Measurements from ENCODE around the gene TMEM267.
"Not testable (repeated sequence)": the region's sequence is repeated elsewhere in the genome, so short reads cannot be mapped to it uniquely, and the experiment has no call there.

TMEM267 gene

GRCh38 chr5:43441575-43441974 lies 42.1 kb downstream of the TMEM267 start:
- DNase-seq, result not testable (repeated sequence)

DNA sequence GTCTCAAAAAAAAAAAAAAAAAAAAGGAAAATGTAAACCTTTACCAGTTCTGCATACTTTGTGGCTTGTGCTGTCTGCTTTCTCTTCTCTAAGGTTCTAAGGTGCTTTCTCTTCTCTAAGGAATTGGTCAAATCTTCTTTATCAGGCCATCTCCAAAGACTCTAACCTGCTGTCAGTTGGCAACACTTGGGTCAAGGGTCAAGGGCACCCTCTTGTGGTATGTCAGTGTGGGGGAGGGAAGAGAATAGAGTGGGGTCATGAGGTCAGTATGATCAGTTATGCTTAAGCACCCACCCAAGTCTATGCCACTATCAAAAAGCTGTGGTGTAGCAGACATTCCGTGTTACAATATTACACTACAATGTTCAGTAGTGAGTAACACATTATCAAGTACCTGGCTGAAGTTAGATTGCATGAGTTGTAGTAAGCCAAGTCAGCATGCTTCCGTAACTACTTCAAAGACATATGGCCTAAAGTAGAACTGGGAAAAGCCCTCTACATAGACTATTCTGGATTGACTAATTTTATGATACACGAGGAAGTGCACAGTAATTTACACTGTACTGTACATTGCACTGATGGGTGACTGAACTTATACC lies 46.5 kb downstream of the TMEM267 start:
- DNase-seq, result no peak

GRCh38 chr5:43433382-43433781 lies 50.3 kb downstream of the TMEM267 start:
- DNase-seq, result no peak

- no peak for DNase-seq
Measured at GRCh38 chr5:43432486-43433375, 50.9 kb downstream of the TMEM267 start.

DNA sequence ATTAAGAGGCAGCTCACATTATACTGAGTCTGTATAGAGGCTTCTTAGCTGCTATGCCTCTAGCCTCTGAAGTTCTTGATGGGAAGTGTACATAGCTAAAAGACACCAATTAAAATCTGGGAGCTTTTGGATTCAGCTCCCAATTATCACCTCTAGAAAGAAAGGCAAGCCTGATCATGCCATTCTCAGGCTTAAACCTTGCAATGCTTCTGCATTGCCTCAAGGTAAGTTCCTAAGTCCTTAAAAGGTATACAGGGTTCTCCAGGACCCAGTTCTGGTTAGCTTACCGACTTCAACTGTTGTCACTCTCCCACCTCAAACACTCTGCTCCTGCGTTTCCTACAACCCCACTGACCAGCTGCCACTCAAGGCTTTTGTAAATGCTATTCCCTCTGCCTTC lies 54.0 kb downstream of the TMEM267 start:
- DNase-seq, result no peak

- DNase-seq, result no peak
Measured at GRCh38 chr5:43429016-43429415, 54.6 kb downstream of the TMEM267 start.

- DNase-seq, result no peak
Measured at GRCh38 chr5:43427306-43427705, 56.4 kb downstream of the TMEM267 start.

GRCh38 chr5:43425983-43426382 lies 57.7 kb downstream of the TMEM267 start:
- no peak for DNase-seq

GRCh38 chr5:43423086-43423485 lies 60.6 kb downstream of the TMEM267 start:
- not testable (repeated sequence) for DNase-seq

DNA sequence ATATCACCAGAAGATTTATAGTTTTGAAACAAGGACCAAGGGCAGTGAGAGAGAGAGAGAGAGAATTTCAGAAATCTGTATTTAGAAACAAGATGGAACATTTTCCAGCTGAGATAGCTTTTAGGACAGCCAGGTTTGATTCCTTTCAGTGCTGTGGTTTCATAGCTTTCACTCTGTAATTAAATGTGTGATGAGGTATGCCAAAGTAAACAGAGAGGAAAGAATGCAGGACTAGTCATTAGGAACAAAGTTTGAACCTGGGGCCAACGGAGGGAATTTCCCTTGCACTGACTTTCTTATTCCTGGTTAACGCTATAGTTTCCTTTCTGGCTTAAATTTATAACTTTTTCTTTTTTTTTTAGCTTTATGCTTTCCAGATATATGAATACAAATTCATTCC lies 61.5 kb downstream of the TMEM267 start:
- no peak for DNase-seq

DNA sequence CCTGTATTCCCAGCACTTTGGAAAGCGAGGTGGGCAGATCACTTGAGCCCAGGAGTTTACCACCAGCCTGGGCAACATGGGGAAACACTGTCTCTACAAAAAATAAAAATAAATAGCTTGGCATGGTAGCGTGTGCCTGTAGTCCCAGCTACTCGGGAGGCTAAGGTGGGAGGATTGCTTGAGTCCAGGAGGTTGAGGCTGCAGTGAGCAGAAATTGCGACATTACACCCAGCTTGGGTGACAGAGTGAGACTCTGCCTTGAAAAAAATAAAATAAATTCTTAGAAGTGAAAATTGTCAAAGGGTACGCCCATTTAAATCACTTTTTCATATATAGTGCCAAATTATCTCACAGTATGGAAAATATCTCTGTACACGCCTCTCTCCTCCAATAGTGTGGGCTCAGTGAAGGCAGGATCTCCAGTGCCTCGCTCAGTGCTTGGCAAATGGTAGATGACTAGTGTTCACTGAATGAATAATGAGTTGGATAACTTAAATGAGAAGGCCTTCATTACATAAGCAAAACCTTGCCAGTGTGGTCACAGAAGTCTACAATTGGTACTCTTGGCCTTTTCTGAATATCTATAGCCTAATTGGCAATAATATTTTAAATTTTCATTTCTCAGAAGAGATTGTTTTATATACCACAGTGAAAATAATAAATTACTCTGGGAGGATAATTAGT lies 62.1 kb downstream of the TMEM267 start:
- DNase-seq, result no peak

DNA sequence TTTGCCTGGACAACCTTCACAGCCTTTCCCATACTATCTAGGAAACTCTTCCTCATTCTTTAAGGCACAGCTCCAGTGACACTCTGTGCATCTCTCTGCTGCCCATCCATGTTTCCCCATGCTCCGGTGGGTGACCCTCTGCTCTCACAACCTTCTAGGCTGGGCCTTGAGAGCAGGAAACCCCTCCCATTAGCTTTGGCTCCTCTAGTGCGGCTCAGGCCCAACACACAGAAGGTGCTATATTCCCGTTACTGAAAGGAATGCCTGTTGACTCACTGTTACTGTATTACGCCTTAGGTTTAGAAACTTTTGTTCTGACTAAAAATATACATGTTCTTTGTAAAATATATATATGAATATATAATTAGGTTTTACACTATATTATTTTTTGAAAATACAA lies 63.4 kb downstream of the TMEM267 start:
- no peak for DNase-seq

- DNase-seq, result no peak
Measured at GRCh38 chr5:43418561-43418960, 65.1 kb downstream of the TMEM267 start.

GRCh38 chr5:43416803-43417394 lies 66.8 kb downstream of the TMEM267 start:
- no peak for DNase-seq

DNA sequence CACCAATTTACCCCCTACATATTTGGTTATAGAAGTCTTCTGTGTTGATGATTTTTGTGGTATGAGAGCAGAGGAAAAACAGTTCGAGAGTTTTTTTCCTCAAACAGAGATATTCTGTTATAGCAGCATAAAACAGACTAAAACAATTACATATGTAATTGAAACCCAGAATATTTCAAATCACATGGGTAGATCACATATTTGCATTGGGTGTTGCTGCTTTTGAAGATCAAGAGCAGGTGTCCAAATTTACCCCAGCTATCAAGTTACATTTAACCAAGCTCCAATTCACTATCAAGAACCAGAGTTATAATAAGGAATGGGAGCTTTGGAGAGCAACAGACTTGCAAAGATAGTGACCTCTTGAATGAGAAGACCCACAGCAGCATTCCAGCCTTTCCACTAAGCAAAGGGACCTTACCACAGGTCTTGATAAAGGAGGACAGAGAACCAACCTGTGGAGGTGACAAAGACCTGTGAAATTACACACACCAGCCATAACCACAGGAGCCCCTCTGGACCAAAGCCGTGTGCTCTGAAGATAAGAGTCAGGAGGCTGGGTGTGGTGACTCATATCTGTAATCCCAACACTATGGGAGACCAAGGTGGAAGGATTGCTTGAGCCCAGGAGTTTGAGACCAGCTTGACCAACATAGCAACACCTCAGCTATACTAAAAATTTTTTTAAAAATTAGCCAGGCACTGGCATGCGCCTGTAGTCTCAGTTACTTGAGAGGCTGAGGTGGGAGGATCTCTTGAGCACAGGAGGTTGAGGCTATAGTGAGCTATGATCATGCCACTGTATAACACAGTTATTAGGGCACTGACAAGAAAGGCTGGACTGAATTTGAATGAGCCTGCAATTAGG lies 67.5 kb downstream of the TMEM267 start:
- DNase-seq, result no peak

GRCh38 chr5:43413966-43414365 lies 69.7 kb downstream of the TMEM267 start:
- DNase-seq, result no peak

DNA sequence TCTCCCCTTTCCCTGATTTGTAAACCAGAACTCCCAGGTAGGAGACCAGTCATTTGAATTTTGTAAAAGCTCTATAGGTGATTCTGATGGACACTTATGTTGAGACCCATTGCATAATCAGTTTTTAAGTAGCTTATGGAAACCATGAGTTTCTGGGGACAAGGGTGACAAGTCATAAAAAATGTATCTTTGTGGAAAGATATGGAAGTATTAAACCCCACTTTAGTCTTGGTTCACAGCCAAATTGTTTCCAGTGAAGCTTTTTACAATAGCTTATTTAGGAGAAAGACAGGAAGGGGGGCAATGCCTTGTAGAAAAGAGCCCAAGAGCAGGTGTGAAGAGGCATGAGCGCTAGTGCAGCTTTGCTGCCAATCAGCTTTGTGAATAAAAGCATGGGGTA lies 71.0 kb downstream of the TMEM267 start:
- no peak for DNase-seq

DNA sequence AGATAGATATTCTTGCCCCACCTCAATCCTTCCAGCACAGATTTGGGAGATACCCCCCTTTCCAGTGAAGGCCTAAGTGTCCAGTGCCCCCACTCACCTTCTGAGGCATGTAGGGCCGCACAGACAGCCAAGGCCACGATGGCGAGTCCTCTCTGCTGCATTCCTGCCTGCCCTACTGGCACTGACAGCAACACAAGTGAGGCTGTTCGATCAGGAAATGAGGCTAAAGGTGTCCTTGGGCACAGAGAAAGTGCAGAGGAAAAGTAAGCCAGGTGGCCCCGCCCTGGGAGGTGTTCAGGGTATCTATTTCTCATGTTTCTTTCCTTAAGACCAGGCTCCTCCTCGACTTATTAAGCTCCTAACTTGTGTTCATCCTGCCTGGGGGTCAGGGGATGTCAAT lies 71.5 kb downstream of the TMEM267 start, which contains the start of gene CCL28:
Gene CCL28, minus strand, starts transcription at position 236 of the 400 bp plus-strand sequence. Its CDS starts 75 bp downstream, at position 161.
- no peak for DNase-seq

GRCh38 chr5:43411495-43411894 lies 72.2 kb downstream of the TMEM267 start:
- DNase-seq, result no peak

GRCh38 chr5:43410414-43410813 lies 73.3 kb downstream of the TMEM267 start:
- DNase-seq, result no peak

- DNase-seq, result no peak
Measured at GRCh38 chr5:43409809-43410271, 73.8 kb downstream of the TMEM267 start.

- DNase-seq, result not testable (repeated sequence)
Measured at GRCh38 chr5:43402524-43403066, 81.1 kb downstream of the TMEM267 start.

Data from CD4-positive, alpha-beta T cell treated with Interleukin-12 subunit alpha and Interleukin-12 subunit beta, for 1 hour (primary cell).